Right ventricle myocardium inferior (tissue), 1 donor: ENCODE results near the gene RWDD2A. TPM values are rescaled to one million over a fixed set of nuclear protein-coding genes. Genes with fewer than 3 reads are reported as not detected.

Experiments
- ATAC-seq: fragments of 200-7000 bp; cut with Tn5 transposase; one replicate; pipeline ENCODE4 v1.9.1; 2020; ENCODE audit warnings: mild to moderate bottlenecking, moderate library complexity
- DNase-seq: peaks from one replicate; pipeline ENCODE4 v3.0.0; 2021; ENCODE audit errors: missing footprints
- intact Hi-C: fragments of 100-400 bp; cut with DNase I; formaldehyde crosslinking; loops from one replicate; pipeline ENCODE4 v1.11.0; 2022
- total RNA-seq: library from RNA; stranded (reverse); fragmentation: NEBNext Ultra II Directional; extraction: Animal tissue kit (Norgen Biotek cat#: 25700); gene quantifications from one replicate; pipeline ENCODE4 v1.2.1, GENCODE V29; 2021
- donor health status: DM: no; HTN: yes; CAD: no; lungs with severe emphysema.

Gene RWDD2A
- total RNA-seq, 1 donor from 2014 or later, result 2.4 TPM

GRCh38 chr6:83192456-83192855 lies 701 bp upstream of the RWDD2A start:
- DNase-seq (no peak), ATAC-seq (no peak)
- intact Hi-C loops, result loop anchor here (2.0 kb wide), 1 partner anchor 946 kb away; the partner anchor contains the start of gene IBTK

GRCh38 chr6:83193747-83194566 lies 800 bp downstream of the RWDD2A start:
- intact Hi-C loops, result loop anchor here (1.0 to 2.0 kb wide), 2 partner anchors 127 to 947 kb away; partner anchors contain the start of genes DOP1A and IBTK
- DNase-seq, result no peak
- peak; percentile 72 for ATAC-seq

GRCh38 chr6:83198486-83199172 lies 5.5 kb downstream of the RWDD2A start:
- DNase-seq (no peak), ATAC-seq (no peak)
- intact Hi-C loops, result no loop called here

- ATAC-seq (no peak), DNase-seq (no peak)
- intact Hi-C loops, result no loop called here
Observed at GRCh38 chr6:83199173-83199862, 6.2 kb downstream of the RWDD2A start.

GRCh38 chr6:83199863-83200225 lies 6.7 kb downstream of the RWDD2A start:
- intact Hi-C loops, result no loop called here
- DNase-seq (no peak), ATAC-seq (no peak)

- ATAC-seq (no peak), DNase-seq (no peak)
- intact Hi-C loops, result no loop called here
Observed at GRCh38 chr6:83202031-83202430, 8.9 kb downstream of the RWDD2A start.

- DNase-seq, result no peak
- intact Hi-C loops, result loop anchor here (2.0 kb wide), 1 partner anchor 149 kb away; the partner anchor contains the start of gene DOP1A
- peak; percentile 93 for ATAC-seq
Observed at GRCh38 chr6:83215131-83216047, 22.2 kb downstream of the RWDD2A start.

- ATAC-seq (no peak), DNase-seq (no peak)
- intact Hi-C loops, result no loop called here
Observed at GRCh38 chr6:83216806-83217205, 23.6 kb downstream of the RWDD2A start.

- intact Hi-C loops, result no loop called here
- DNase-seq (no peak), ATAC-seq (no peak)
Observed at GRCh38 chr6:83218646-83219045, 25.5 kb downstream of the RWDD2A start.

GRCh38 chr6:83220121-83220520 lies 27.0 kb downstream of the RWDD2A start:
- DNase-seq, result no peak
- ATAC-seq, result no peak
- intact Hi-C loops, result loop anchor here (10.0 kb wide), 1 partner anchor 195 kb away; no protein-coding TSS in a partner anchor

- ATAC-seq, result no peak
- intact Hi-C loops, result loop anchor here (10.0 kb wide), 1 partner anchor 194 kb away; no protein-coding TSS in a partner anchor
- DNase-seq, result no peak
Observed at GRCh38 chr6:83221276-83221675, 28.1 kb downstream of the RWDD2A start.

- intact Hi-C loops, result loop anchor here (1.0 to 10.0 kb wide), 2 partner anchors 193 to 293 kb away; no protein-coding TSS in a partner anchor
- DNase-seq (no peak), ATAC-seq (no peak)
Observed at GRCh38 chr6:83221889-83222479, 28.8 kb downstream of the RWDD2A start.

GRCh38 chr6:83226517-83226916 lies 33.4 kb downstream of the RWDD2A start:
- intact Hi-C loops, result loop anchor here (10.0 kb wide), 1 partner anchor 188 kb away; no protein-coding TSS in a partner anchor
- no peak for DNase-seq
- ATAC-seq, result no peak

- no peak for ATAC-seq
- no peak for DNase-seq
- intact Hi-C loops, result no loop called here
Observed at GRCh38 chr6:83231146-83231545, 38.0 kb downstream of the RWDD2A start.

- intact Hi-C loops, result no loop called here
- ATAC-seq, result no peak
- DNase-seq, result no peak
Observed at GRCh38 chr6:83247471-83247870, 54.3 kb downstream of the RWDD2A start.
